ENCODE measurements around the gene KCNMB4.

Gene KCNMB4

DNA sequence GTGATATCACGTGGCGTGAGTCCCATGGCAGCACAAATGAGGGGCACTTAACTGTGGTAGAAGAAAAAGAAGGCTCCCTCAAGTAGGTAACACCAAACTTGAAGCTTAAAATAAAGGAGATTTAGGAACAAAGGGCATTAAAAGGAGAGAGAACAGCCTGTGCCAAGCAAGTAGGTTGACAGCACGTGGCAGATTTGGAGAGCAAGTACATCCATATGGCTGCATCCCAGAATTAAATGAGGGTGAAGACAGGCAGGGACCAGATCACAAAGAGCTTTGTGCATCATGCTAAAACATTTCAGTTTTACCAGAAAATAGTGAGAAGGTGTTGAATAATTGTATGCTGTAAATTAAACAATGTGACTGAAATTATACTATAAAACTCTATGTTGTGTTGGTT, 32.8 kb downstream of the KCNMB4 start:
- Histone ChIP-seq H3K36me3 (ENCODE audit: control insufficient read depth in 2 of 2, insufficient read depth in 2 of 2, low read length in 2 of 2) (no peaks in the 10 kb centered on the region), H3K27me3 (ENCODE audit: control insufficient read depth in 2 of 2, insufficient read depth in 2 of 2, low read length in 2 of 2) (no peaks in the 10 kb centered on the region), H3K4me3 (ENCODE audit: low read length in 2 of 2) (no peak overlapping the region), H3K4me1 (ENCODE audit: control insufficient read depth in 2 of 2, insufficient read depth in 2 of 2, low read length in 2 of 2) (no peaks in the 10 kb centered on the region), H3K27ac (ENCODE audit: low read depth in 2 of 2, low read length in 2 of 2) (no peak overlapping the region), H3K9me3 (ENCODE audit: control insufficient read depth in 2 of 2, low read length in 2 of 2) (no peaks in the 10 kb centered on the region), H3K9ac (ENCODE audit: low read depth in 1 of 2, low read length in 2 of 2) (no peak overlapping the region)

GRCh38 chr12:70399311-70399710, 33.2 kb downstream of the KCNMB4 start:
- no peaks in the 10 kb centered on the region for H3K36me3 ChIP-seq (ENCODE audit: control insufficient read depth in 2 of 2, insufficient read depth in 2 of 2, low read length in 2 of 2)
- no peak overlapping the region for H3K4me3 ChIP-seq (ENCODE audit: low read length in 2 of 2)
- H3K27ac ChIP-seq (ENCODE audit: low read depth in 2 of 2, low read length in 2 of 2), result no peak overlapping the region
- no peaks in the 10 kb centered on the region for H3K9me3 ChIP-seq (ENCODE audit: control insufficient read depth in 2 of 2, low read length in 2 of 2)
- no peaks in the 10 kb centered on the region for H3K27me3 ChIP-seq (ENCODE audit: control insufficient read depth in 2 of 2, insufficient read depth in 2 of 2, low read length in 2 of 2)
- H3K9ac ChIP-seq (ENCODE audit: low read depth in 1 of 2, low read length in 2 of 2), result no peak overlapping the region
- H3K4me1 ChIP-seq (ENCODE audit: control insufficient read depth in 2 of 2, insufficient read depth in 2 of 2, low read length in 2 of 2), result no peaks in the 10 kb centered on the region

- Histone ChIP-seq H3K4me3 (ENCODE audit: low read length in 2 of 2) (no peak overlapping the region), H3K4me1 (ENCODE audit: control insufficient read depth in 2 of 2, insufficient read depth in 2 of 2, low read length in 2 of 2) (no peaks in the 10 kb centered on the region), H3K9me3 (ENCODE audit: control insufficient read depth in 2 of 2, low read length in 2 of 2) (no peaks in the 10 kb centered on the region), H3K9ac (ENCODE audit: low read depth in 1 of 2, low read length in 2 of 2) (no peak overlapping the region), H3K27me3 (ENCODE audit: control insufficient read depth in 2 of 2, insufficient read depth in 2 of 2, low read length in 2 of 2) (no peaks in the 10 kb centered on the region), H3K27ac (ENCODE audit: low read depth in 2 of 2, low read length in 2 of 2) (no peak overlapping the region), H3K36me3 (ENCODE audit: control insufficient read depth in 2 of 2, insufficient read depth in 2 of 2, low read length in 2 of 2) (no peaks in the 10 kb centered on the region)
Measured at GRCh38 chr12:70400124-70400523, 34.0 kb downstream of the KCNMB4 start.

DNA sequence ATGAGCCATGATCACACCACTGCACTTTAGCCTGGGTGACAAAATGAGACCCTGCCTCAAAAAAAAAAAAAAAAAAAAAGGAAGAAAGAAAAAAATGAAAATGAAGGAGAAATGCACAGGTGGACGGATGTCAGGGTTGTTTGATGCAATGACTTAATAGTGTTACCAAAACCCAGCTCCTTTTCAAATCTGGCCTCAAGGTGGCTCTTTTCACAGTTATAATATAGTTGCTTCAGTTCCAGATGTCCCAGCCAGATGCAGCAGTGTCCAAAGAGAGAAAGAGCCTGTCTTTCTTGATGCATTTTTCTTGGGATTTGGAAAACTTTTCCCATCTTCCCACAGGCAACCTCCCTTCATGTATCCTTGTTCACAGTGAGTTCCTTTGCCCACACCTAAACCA, 36.5 kb downstream of the KCNMB4 start:
- H3K9me3 ChIP-seq (ENCODE audit: control insufficient read depth in 2 of 2, low read length in 2 of 2), result no peaks in the 10 kb centered on the region
- no peaks in the 10 kb centered on the region for H3K4me1 ChIP-seq (ENCODE audit: control insufficient read depth in 2 of 2, insufficient read depth in 2 of 2, low read length in 2 of 2)
- no peak overlapping the region for H3K27ac ChIP-seq (ENCODE audit: low read depth in 2 of 2, low read length in 2 of 2)
- H3K27me3 ChIP-seq (ENCODE audit: control insufficient read depth in 2 of 2, insufficient read depth in 2 of 2, low read length in 2 of 2), result no peaks in the 10 kb centered on the region
- no peaks in the 10 kb centered on the region for H3K36me3 ChIP-seq (ENCODE audit: control insufficient read depth in 2 of 2, insufficient read depth in 2 of 2, low read length in 2 of 2)
- H3K9ac ChIP-seq (ENCODE audit: low read depth in 1 of 2, low read length in 2 of 2), result no peak overlapping the region
- H3K4me3 ChIP-seq (ENCODE audit: low read length in 2 of 2), result no peak overlapping the region

DNA sequence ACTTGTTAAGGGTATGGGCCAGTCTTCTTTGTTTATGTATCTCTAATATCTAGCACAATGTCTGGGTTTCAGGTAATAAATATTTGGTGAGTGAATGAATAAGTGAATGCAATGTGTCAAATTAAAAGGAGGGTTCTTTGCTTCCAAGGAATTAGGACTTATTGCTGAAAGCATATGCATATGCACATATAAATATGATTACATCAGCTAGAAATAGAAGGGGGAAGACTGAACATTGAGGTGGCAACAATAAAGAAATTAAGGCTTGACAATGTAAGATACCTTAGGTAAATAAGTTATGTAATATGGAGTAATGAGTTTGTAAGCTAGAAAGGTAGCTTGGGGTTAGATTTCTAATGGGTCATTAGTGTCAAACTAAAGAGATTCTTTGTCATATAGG, 37.7 kb downstream of the KCNMB4 start:
- no peak overlapping the region for H3K9ac ChIP-seq (ENCODE audit: low read depth in 1 of 2, low read length in 2 of 2)
- no peaks in the 10 kb centered on the region for H3K36me3 ChIP-seq (ENCODE audit: control insufficient read depth in 2 of 2, insufficient read depth in 2 of 2, low read length in 2 of 2)
- no peak overlapping the region for H3K27ac ChIP-seq (ENCODE audit: low read depth in 2 of 2, low read length in 2 of 2)
- H3K27me3 ChIP-seq (ENCODE audit: control insufficient read depth in 2 of 2, insufficient read depth in 2 of 2, low read length in 2 of 2), result no peaks in the 10 kb centered on the region
- H3K9me3 ChIP-seq (ENCODE audit: control insufficient read depth in 2 of 2, low read length in 2 of 2), result no peaks in the 10 kb centered on the region
- no peak overlapping the region for H3K4me3 ChIP-seq (ENCODE audit: low read length in 2 of 2)
- H3K4me1 ChIP-seq (ENCODE audit: control insufficient read depth in 2 of 2, insufficient read depth in 2 of 2, low read length in 2 of 2), result no peaks in the 10 kb centered on the region

- Histone ChIP-seq H3K4me3 (ENCODE audit: low read length in 2 of 2) (no peak overlapping the region), H3K27ac (ENCODE audit: low read depth in 2 of 2, low read length in 2 of 2) (no peak overlapping the region), H3K36me3 (ENCODE audit: control insufficient read depth in 2 of 2, insufficient read depth in 2 of 2, low read length in 2 of 2) (no peaks in the 10 kb centered on the region), H3K4me1 (ENCODE audit: control insufficient read depth in 2 of 2, insufficient read depth in 2 of 2, low read length in 2 of 2) (no peaks in the 10 kb centered on the region), H3K27me3 (ENCODE audit: control insufficient read depth in 2 of 2, insufficient read depth in 2 of 2, low read length in 2 of 2) (no peaks in the 10 kb centered on the region), H3K9me3 (ENCODE audit: control insufficient read depth in 2 of 2, low read length in 2 of 2) (no peaks in the 10 kb centered on the region), H3K9ac (ENCODE audit: low read depth in 1 of 2, low read length in 2 of 2) (no peak overlapping the region)
Measured at GRCh38 chr12:70408004-70408790, 42.1 kb downstream of the KCNMB4 start.

- H3K36me3 ChIP-seq (ENCODE audit: control insufficient read depth in 2 of 2, insufficient read depth in 2 of 2, low read length in 2 of 2), result no peaks in the 10 kb centered on the region
- no peaks in the 10 kb centered on the region for H3K4me1 ChIP-seq (ENCODE audit: control insufficient read depth in 2 of 2, insufficient read depth in 2 of 2, low read length in 2 of 2)
- H3K27ac ChIP-seq (ENCODE audit: low read depth in 2 of 2, low read length in 2 of 2), result no peak overlapping the region
- no peak overlapping the region for H3K4me3 ChIP-seq (ENCODE audit: low read length in 2 of 2)
- no peak overlapping the region for H3K9ac ChIP-seq (ENCODE audit: low read depth in 1 of 2, low read length in 2 of 2)
- no peaks in the 10 kb centered on the region for H3K27me3 ChIP-seq (ENCODE audit: control insufficient read depth in 2 of 2, insufficient read depth in 2 of 2, low read length in 2 of 2)
- no peaks in the 10 kb centered on the region for H3K9me3 ChIP-seq (ENCODE audit: control insufficient read depth in 2 of 2, low read length in 2 of 2)
Measured at GRCh38 chr12:70415987-70416386, 49.9 kb downstream of the KCNMB4 start.

DNA sequence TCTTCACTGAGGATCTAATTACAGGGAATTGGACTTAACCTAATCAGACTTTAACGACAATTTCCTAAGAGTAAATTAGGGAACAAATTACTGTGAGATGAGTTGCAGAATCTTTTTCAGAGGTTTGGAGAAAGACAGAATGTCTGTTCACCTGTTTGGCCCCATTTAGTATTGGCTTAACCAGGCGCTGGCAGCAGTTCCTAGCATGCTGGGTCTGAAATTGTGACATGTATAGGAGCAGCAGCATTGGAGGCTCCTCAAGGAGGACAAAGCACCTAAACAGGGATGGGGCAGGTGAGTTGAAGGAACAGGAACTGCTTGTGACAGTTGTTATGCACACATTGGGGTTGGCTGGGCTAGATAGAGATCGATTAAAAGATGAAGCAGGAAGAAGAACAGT, 51.0 kb downstream of the KCNMB4 start:
- Histone ChIP-seq H3K27ac (ENCODE audit: low read depth in 2 of 2, low read length in 2 of 2) (no peak overlapping the region), H3K4me3 (ENCODE audit: low read length in 2 of 2) (no peak overlapping the region), H3K27me3 (ENCODE audit: control insufficient read depth in 2 of 2, insufficient read depth in 2 of 2, low read length in 2 of 2) (no peaks in the 10 kb centered on the region), H3K9me3 (ENCODE audit: control insufficient read depth in 2 of 2, low read length in 2 of 2) (no peaks in the 10 kb centered on the region), H3K4me1 (ENCODE audit: control insufficient read depth in 2 of 2, insufficient read depth in 2 of 2, low read length in 2 of 2) (no peaks in the 10 kb centered on the region), H3K36me3 (ENCODE audit: control insufficient read depth in 2 of 2, insufficient read depth in 2 of 2, low read length in 2 of 2) (no peaks in the 10 kb centered on the region), H3K9ac (ENCODE audit: low read depth in 1 of 2, low read length in 2 of 2) (no peak overlapping the region)

DNA sequence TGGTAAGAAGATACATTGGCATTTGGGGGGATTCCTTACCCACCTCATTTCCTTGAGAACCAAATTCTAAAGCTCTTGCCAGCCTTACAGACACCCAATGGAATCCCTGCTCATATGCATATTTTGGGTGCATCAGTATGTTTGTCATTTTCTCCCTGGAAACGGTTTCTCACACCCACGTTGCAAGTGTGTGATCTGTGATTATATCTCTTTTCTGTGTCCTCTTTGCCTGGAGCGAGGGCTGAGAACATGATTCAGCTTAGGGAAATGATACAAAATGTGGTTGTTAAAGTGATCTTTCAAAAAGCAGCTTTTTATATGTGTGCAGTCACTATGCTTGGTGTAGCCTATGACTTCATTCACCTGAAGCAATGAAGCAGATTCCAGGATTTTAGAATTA, 52.0 kb downstream of the KCNMB4 start:
- Histone ChIP-seq H3K27me3 (ENCODE audit: control insufficient read depth in 2 of 2, insufficient read depth in 2 of 2, low read length in 2 of 2) (no peaks in the 10 kb centered on the region), H3K9me3 (ENCODE audit: control insufficient read depth in 2 of 2, low read length in 2 of 2) (no peaks in the 10 kb centered on the region), H3K9ac (ENCODE audit: low read depth in 1 of 2, low read length in 2 of 2) (no peak overlapping the region), H3K27ac (ENCODE audit: low read depth in 2 of 2, low read length in 2 of 2) (no peak overlapping the region), H3K36me3 (ENCODE audit: control insufficient read depth in 2 of 2, insufficient read depth in 2 of 2, low read length in 2 of 2) (no peaks in the 10 kb centered on the region), H3K4me3 (ENCODE audit: low read length in 2 of 2) (no peak overlapping the region), H3K4me1 (ENCODE audit: control insufficient read depth in 2 of 2, insufficient read depth in 2 of 2, low read length in 2 of 2) (no peaks in the 10 kb centered on the region)

DNA sequence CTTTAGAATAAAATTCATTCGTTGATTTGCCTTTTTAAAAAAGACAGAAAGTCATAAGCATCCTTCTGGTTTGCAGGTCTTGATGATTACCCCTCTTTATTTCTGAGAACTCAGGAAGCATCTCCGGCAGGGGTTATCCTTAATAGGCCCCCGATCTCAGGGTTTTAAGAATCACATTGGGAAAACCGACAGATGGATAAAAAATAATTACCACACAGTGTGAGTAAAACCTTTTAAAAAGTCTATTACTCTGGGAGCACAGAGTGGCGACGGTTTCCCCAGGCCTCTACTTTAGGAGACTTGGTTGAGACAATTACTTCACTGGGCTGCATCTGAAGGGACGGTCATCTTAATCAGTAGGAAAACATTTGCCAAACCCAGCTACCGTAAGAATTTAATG, 56.5 kb downstream of the KCNMB4 start:
- Histone ChIP-seq H3K36me3 (ENCODE audit: control insufficient read depth in 2 of 2, insufficient read depth in 2 of 2, low read length in 2 of 2) (no peaks in the 10 kb centered on the region), H3K27me3 (ENCODE audit: control insufficient read depth in 2 of 2, insufficient read depth in 2 of 2, low read length in 2 of 2) (no peaks in the 10 kb centered on the region), H3K9ac (ENCODE audit: low read depth in 1 of 2, low read length in 2 of 2) (no peak overlapping the region), H3K4me1 (ENCODE audit: control insufficient read depth in 2 of 2, insufficient read depth in 2 of 2, low read length in 2 of 2) (no peaks in the 10 kb centered on the region), H3K4me3 (ENCODE audit: low read length in 2 of 2) (no peak overlapping the region), H3K27ac (ENCODE audit: low read depth in 2 of 2, low read length in 2 of 2) (no peak overlapping the region), H3K9me3 (ENCODE audit: control insufficient read depth in 2 of 2, low read length in 2 of 2) (no peaks in the 10 kb centered on the region)

- Histone ChIP-seq H3K4me3 (ENCODE audit: low read length in 2 of 2) (no peak overlapping the region), H3K9me3 (ENCODE audit: control insufficient read depth in 2 of 2, low read length in 2 of 2) (no peaks in the 10 kb centered on the region), H3K36me3 (ENCODE audit: control insufficient read depth in 2 of 2, insufficient read depth in 2 of 2, low read length in 2 of 2) (no peaks in the 10 kb centered on the region), H3K9ac (ENCODE audit: low read depth in 1 of 2, low read length in 2 of 2) (no peak overlapping the region), H3K27ac (ENCODE audit: low read depth in 2 of 2, low read length in 2 of 2) (no peak overlapping the region), H3K4me1 (ENCODE audit: control insufficient read depth in 2 of 2, insufficient read depth in 2 of 2, low read length in 2 of 2) (no peaks in the 10 kb centered on the region), H3K27me3 (ENCODE audit: control insufficient read depth in 2 of 2, insufficient read depth in 2 of 2, low read length in 2 of 2) (no peaks in the 10 kb centered on the region)
Measured at GRCh38 chr12:70426620-70427019, 60.5 kb downstream of the KCNMB4 start.

Data from mucosa of rectum (tissue), 2 donors.